Spleen (tissue), 7 donors: ENCODE results near the gene RIBC2.

ENCODE experiments used
- CTCF ChIP-seq, 11 experiments: fragments of 200-600 bp in 7 of 11; fragments of 450-650 bp in 4 of 11; sonication (generic) in 4 of 11; IDR thresholded peaks in 8 of 11; conservative IDR thresholded peaks in 3 of 11; 1 replicate in 7 of 11; 2 replicates in 4 of 11; pipeline versions ENCODE4 v1.4.0 to v1.8.0; 2016 to 2021; ENCODE audit warnings: antibody characterized with exemption in 11 of 11, inconsistent platforms in 4 of 11, mild to moderate bottlenecking in 1 of 11
- POLR2A ChIP-seq, 3 donors: fragments of 450-650 bp; IDR thresholded peaks; one replicate each; pipeline ENCODE4 v1.5.1; 2017; ENCODE audit warnings: antibody characterized with exemption in 3 of 3, mild to moderate bottlenecking in 1 of 3
- donor health status: DM: no; HTN: no; CAD: no; lungs with moderate emphysema.
- donor health status: DM: no; HTN: no; CAD: no.
- donor health status: DM: no; HTN: no; CAD: no.

GRCh38 chr22:45399712-45400445, 13.6 kb upstream of the RIBC2 start:
- no peak for TF ChIP-seq CTCF (IDR thresholded peaks at IDR 0.05 in 8 of 11, conservative IDR thresholded peaks at IDR 0.05 in 3 of 11)
- no peak for TF ChIP-seq POLR2A (IDR thresholded peaks at IDR 0.05)
